Common myeloid progenitor, CD34-positive (primary cell): Measurements from ENCODE around the gene COL20A1.

Experiments used
- CTCF ChIA-PET: fragments of 350-600 bp; sonication (Branson Sonifier 250); formaldehyde crosslinking; loops from one replicate; lab custom pipeline; 2021; ENCODE audit warnings: antibody characterized with exemption; lab: Charles Lee
- POLR2A ChIA-PET: fragments of 350-600 bp; sonication (Branson Sonifier 250); formaldehyde crosslinking; loops from one replicate; lab custom pipeline; 2021; ENCODE audit warnings: antibody characterized with exemption; lab: Charles Lee
- DNase-seq, 3 donors: peaks; one replicate each; pipeline versions ENCODE4 v3.0.0 to v3.0.0-alpha.2; 2013
- H3K27ac ChIP-seq, 2 experiments: 1 replicate in 1 of 2; 2 replicates in 1 of 2; pipeline ENCODE4 v1.7.0; 2013; ENCODE audit warnings: inconsistent platforms in 2 of 2, low read length in 2 of 2, mild to moderate bottlenecking in 2 of 2, low read depth in 1 of 2, moderate library complexity in 1 of 2; ENCODE audit not compliant: severe bottlenecking in 2 of 2, insufficient read depth in 1 of 2, poor library complexity in 1 of 2
- H3K27me3 ChIP-seq, 5 experiments: replicated peaks in 2 of 5; 1 replicate in 3 of 5; 2 replicates in 2 of 5; pipeline versions ENCODE4 v1.6.1 to v1.7.0; 2013; ENCODE audit warnings: low read length in 4 of 5, mild to moderate bottlenecking in 2 of 5, moderate library complexity in 2 of 5, inconsistent platforms in 1 of 5; ENCODE audit not compliant: insufficient read depth in 5 of 5, control insufficient read depth in 4 of 5
- H3K36me3 ChIP-seq, 4 experiments: 1 replicate in 2 of 4; 2 replicates in 2 of 4; pipeline versions ENCODE4 v1.6.1 to v1.7.0; 2013; ENCODE audit warnings: low read length in 3 of 4, control low read depth in 1 of 4, mild to moderate bottlenecking in 1 of 4; ENCODE audit not compliant: control insufficient read depth in 4 of 4, insufficient read depth in 4 of 4
- H3K4me1 ChIP-seq, 4 experiments: 1 replicate in 3 of 4; 2 replicates in 1 of 4; pipeline versions ENCODE4 v1.6.1 to v1.7.1; 2013; ENCODE audit warnings: low read length in 3 of 4, mild to moderate bottlenecking in 3 of 4, control low read depth in 1 of 4, inconsistent platforms in 1 of 4, moderate library complexity in 1 of 4; ENCODE audit not compliant: control insufficient read depth in 4 of 4, insufficient read depth in 4 of 4; ENCODE audit errors: control extremely low read depth in 1 of 4
- H3K4me3 ChIP-seq, 7 experiments: 1 replicate in 4 of 7; 2 replicates in 3 of 7; pipeline versions ENCODE4 v1.5.1 to v1.7.0; 2013; ENCODE audit warnings: mild to moderate bottlenecking in 7 of 7, low read length in 6 of 7, moderate library complexity in 6 of 7, inconsistent platforms in 2 of 7, low read depth in 2 of 7, control low read depth in 1 of 7; ENCODE audit not compliant: insufficient read depth in 4 of 7, control insufficient read depth in 1 of 7; ENCODE audit errors: extremely low read depth in 1 of 7
- H3K9me3 ChIP-seq, 5 experiments: 1 replicate in 4 of 5; 2 replicates in 1 of 5; pipeline versions ENCODE4 v1.6.1 to v1.7.1; 2013; ENCODE audit warnings: low read length in 4 of 5, mild to moderate bottlenecking in 2 of 5, inconsistent platforms in 1 of 5, low read depth in 1 of 5, moderate library complexity in 1 of 5; ENCODE audit not compliant: control insufficient read depth in 4 of 5, insufficient read depth in 2 of 5; ENCODE audit errors: control extremely low read depth in 1 of 5
- WGBS: methylation state at CpG from one replicate; pipeline ENCODE4 v1.1.5; 2013; ENCODE audit not compliant: insufficient coverage; 5-methylcytosine and 5-hydroxymethylcytosine counted together

Gene COL20A1

GRCh38 chr20:63265891-63266515, 27.0 kb upstream of the COL20A1 start:
- POLR2A ChIA-PET, result no interaction called here
- no peak overlapping the region for H3K27ac ChIP-seq
- H3K4me3 ChIP-seq, result no peak overlapping the region
- CTCF ChIA-PET, result interaction anchor here (0.5 to 1.3 kb wide), 3 partner anchors 9 to 925 kb away, joined by 3 read pairs; no protein-coding TSS in a partner anchor
- WGBS, result 84% methylated on average over 12 of the region's 12 CpGs
- peaks cover 2 to 70% (median 22%) of the 10 kb centered on the region in 5 experiments for H3K27me3 ChIP-seq
- DNase-seq, result no peak
- no peaks in the 10 kb centered on the region for H3K36me3 ChIP-seq
- no peaks in the 10 kb centered on the region for H3K9me3 ChIP-seq
- H3K4me1 ChIP-seq, result peaks cover 0 to 2% (median 0%) of the 10 kb centered on the region in 4 experiments

DNA sequence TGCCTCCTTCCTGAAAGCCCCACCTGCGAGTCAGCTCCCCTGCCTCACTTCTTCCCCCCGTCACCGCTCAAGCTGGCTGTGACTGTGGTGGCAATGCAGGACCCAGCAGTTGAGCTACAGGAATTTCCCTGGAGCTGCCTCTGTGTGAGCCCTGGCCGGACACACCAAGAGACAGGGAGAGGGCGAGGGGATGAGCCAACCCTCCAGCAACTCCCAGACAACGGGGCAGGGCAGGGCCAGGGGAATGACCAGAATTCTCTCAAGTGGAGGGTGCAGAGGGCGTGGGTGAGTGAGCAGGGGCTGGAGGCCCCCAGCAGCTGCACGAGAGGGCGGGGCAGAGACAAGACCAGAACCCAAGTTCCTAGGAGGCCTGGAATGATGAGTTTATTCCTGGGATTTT, 25.3 kb upstream of the COL20A1 start:
- CTCF ChIA-PET, result interaction anchor here (1.4 kb wide), 1 partner anchor 12 kb away, joined by 3 read pairs; no protein-coding TSS in a partner anchor
- H3K36me3 ChIP-seq, result no peaks in the 10 kb centered on the region
- peaks cover 0 to 4% (median 1%) of the 10 kb centered on the region in 4 experiments for H3K4me1 ChIP-seq
- 75% methylated on average over 6 of the region's 9 CpGs for WGBS
- DNase-seq, result no peak
- H3K9me3 ChIP-seq, result no peaks in the 10 kb centered on the region
- POLR2A ChIA-PET, result no interaction called here
- H3K27me3 ChIP-seq, result peaks cover 0 to 54% (median 13%) of the 10 kb centered on the region in 5 experiments
- no peak overlapping the region for H3K27ac ChIP-seq
- H3K4me3 ChIP-seq, result no peak overlapping the region

DNA sequence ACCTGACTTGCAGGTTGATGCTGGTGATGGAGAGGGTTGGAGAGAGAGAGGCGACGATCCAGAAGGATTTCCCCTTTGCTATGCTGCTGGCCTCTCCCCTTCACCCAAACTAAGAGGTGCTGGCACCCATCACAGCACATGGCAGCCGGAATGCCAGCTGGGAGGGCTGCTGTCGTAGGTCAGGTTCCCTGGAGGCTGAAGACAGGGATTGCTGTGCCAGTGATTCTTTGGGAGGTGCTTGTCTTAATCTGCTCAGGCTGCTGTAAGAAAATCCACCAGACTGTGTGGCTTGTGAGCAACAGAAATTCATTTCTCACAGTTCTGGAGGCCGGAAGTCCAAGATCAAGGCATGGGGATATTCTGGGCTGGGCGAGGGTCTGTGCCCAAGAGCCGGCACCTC, 24.7 kb upstream of the COL20A1 start:
- no peaks in the 10 kb centered on the region for H3K36me3 ChIP-seq
- POLR2A ChIA-PET, result no interaction called here
- 80% methylated on average over 3 of the region's 7 CpGs for WGBS
- no peak overlapping the region for H3K27ac ChIP-seq
- CTCF ChIA-PET, result no interaction called here
- H3K4me1 ChIP-seq, result peaks cover 0 to 7% (median 3%) of the 10 kb centered on the region in 4 experiments
- H3K4me3 ChIP-seq, result no peak overlapping the region
- no peaks in the 10 kb centered on the region for H3K9me3 ChIP-seq
- no peak for DNase-seq
- peaks cover 0 to 48% (median 9%) of the 10 kb centered on the region in 5 experiments for H3K27me3 ChIP-seq

DNA sequence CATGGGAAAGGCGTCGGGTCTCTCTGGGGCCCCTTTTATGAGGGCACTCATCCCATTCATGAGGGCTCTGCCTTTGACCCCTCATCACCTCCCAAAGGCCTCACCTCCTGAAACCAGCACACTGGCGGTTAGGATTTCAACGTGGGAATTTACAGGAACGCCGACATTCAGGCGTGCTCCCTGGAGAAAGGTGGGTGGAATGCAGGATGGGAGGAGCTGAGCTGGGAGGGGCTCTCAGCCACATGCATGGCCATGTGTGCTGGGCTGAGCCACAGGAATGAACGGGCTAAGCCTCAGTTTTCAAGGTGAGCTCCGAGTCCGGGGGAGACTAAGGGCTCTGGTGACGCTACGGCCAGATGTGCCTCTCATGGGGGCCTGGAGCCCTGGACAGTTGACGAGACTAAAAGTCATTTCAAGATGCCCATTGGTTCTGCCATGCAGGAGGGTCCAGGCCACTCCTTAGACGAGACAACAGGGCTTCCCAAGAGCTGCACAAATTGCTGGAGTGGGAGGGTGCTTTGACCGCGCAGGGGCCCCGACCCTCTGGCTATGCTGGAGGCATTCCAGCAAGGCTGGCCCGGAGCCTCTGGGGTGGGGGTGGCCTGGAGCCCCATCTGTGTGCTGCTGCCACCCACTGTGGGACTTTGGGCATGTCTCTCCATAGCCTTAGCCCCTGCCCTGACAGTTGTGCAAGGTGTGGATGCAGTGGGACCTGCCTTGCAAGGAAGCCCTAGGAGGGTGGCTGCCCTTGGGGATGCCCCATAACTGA, 24.1 kb upstream of the COL20A1 start:
- WGBS, result 82% methylated on average over 13 of the region's 18 CpGs
- POLR2A ChIA-PET, result no interaction called here
- Histone ChIP-seq H3K36me3 (no peaks in the 10 kb centered on the region), H3K4me1 (peaks cover 0 to 13% (median 9%) of the 10 kb centered on the region in 4 experiments), H3K9me3 (no peaks in the 10 kb centered on the region), H3K4me3 (no peak overlapping the region), H3K27ac (no peak overlapping the region), H3K27me3 (peaks cover 0 to 45% (median 9%) of the 10 kb centered on the region in 5 experiments)
- DNase-seq, result no peak
- CTCF ChIA-PET, result no interaction called here

DNA sequence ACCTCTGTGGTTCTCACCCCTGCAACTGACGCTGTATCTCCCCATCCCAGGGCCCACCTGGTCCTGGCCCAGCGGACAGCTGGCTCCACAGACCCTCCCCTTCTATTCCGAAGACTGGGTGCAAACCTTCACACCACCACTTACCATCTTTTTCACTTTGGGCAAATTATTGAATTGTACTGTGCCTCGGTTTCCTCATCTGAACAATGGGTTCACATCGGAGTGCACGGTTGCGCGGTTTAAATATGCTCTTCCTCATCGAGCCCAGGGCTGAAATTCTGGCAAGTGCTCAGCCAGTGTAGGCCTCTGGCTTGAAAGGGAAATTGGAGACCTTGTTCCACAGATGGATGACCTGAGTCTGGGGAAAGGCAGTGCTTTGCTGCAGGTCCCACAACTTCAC, 23.3 kb upstream of the COL20A1 start:
- ChIA-PET POLR2A (no interaction called here), CTCF (no interaction called here)
- Histone ChIP-seq H3K4me1 (peaks cover 0 to 20% (median 13%) of the 10 kb centered on the region in 4 experiments), H3K27ac (no peak overlapping the region), H3K27me3 (peaks cover 0 to 36% (median 9%) of the 10 kb centered on the region in 5 experiments), H3K9me3 (no peaks in the 10 kb centered on the region), H3K4me3 (no peak overlapping the region), H3K36me3 (no peaks in the 10 kb centered on the region)
- WGBS, result 96% methylated on average over 9 of the region's 9 CpGs
- no peak for DNase-seq

DNA sequence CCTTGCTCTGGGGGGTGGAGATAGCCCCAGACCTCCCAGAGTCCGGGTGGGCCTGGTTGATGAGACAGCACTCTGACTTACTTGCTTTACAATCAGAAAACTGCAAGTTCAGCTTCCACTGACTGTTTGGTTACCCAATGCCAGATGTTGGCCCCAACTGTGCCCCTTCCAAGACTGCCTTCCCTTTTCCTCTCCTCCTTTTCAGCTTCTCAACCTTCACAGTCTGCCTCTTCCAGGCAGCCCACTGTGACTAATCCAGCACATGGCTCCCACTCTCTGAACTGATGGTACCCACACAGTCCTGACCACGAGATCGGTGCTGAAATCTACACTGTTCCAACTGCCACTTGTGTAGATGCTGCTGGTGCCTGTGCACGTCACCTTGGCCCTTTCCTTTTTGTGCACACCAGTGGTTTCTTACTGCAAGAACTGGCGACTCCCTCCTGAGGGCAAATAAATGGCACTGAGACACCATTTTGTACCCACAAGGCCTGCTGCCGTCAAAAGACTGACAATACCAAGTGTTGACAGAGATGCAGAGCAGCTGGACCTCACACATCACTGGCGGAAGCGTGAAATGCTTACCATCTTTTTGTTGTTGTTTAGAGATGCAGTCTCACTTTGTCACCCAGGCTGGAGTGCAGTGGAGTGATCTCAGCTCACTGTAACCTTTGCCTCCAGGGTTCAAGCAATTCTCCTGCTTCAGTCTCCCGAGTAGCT, 22.2 kb upstream of the COL20A1 start:
- DNase-seq, result no peak
- H3K27ac ChIP-seq, result no peak overlapping the region
- peaks cover 0 to 28% (median 9%) of the 10 kb centered on the region in 5 experiments for H3K27me3 ChIP-seq
- no peaks in the 10 kb centered on the region for H3K9me3 ChIP-seq
- peaks cover 0 to 20% (median 14%) of the 10 kb centered on the region in 4 experiments for H3K4me1 ChIP-seq
- H3K36me3 ChIP-seq, result peaks cover 0 to 4% (median 2%) of the 10 kb centered on the region in 4 experiments
- ChIA-PET CTCF (interaction anchor here (1.0 kb wide), 1 partner anchor 46 kb away, joined by 3 read pairs; no protein-coding TSS in a partner anchor), POLR2A (no interaction called here)
- WGBS, result 98% methylated on average over 9 of the region's 9 CpGs
- H3K4me3 ChIP-seq, result no peak overlapping the region
